GM21717 (cell line): Measurements from ENCODE around the gene AGAP9.
"Not testable (repeated sequence)": the region's sequence is repeated elsewhere in the genome, so short reads cannot be mapped to it uniquely, and the experiment has no call there.

ENCODE experiments used
- ATAC-seq: cut with Tn5 transposase; IDR thresholded peaks from one replicate; pipeline ENCODE4 v1.9.1; 2021; ENCODE audit warnings: mild to moderate bottlenecking, moderate library complexity; ENCODE audit not compliant: unreplicated experiment

AGAP9 gene

DNA sequence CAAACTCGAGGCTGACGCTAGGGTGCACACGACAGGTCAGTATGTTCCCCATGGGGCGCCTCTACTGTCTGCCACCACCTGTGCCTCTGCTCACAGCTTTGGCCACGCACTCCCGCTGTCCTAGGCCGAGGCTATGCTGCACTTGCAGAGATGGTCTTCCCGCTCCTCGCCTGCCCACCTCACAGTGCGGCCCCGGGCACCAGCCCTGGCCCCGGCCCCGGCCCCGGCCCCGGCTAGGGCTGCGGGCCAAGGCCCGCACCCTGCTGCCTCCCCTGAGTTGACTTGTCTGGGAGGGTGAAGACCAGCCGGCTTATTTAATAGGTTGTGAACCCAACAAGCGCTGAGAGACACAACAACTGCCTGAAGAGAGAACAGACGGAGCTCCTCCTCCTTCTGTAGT, at the start of gene AGAP9:
AGAP9 (minus strand) TSS at position 164 of the 400 bp plus-strand sequence; CDS start at position 52, 112 bp downstream.
- ATAC-seq = not testable (repeated sequence)

DNA sequence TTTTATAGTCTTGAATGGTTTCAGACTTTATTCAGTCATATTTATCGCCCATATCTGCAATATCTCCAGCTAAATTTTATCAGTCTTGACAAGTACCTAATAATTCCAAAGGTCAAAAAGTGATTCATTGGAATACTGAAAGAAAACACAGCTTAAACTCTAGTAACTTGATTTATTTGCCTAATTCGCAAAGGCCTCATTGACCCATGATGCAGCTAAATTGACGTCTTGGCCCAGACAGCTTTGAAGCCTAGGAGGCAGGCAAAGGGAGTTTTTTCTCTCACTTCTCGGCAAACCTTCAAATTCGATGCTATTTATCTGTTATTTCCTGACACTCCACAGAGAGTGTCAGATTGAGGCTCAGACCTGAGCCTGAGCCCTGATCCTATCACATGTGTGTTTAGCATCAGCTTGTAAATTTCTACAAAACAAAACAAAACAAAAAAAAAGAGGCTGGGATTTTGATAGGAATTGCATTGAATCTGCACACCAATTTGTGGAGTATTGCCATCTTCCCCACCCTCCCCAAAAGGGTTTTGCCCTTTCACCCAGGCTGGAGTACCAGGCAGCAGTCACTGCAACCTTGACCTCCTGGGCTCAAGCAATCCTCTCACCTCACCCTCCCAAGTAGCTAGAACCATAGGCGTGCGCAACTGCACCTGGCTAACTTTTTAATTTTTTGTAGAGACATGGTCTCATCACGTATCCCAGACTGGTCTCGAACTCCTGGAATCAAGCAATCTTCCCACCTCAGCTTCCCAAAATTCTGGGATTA, 47.9 kb upstream of the AGAP9 start:
- ATAC-seq = not testable (repeated sequence)

- ATAC-seq = not testable (repeated sequence)
These were observed 43.3 kb upstream of the AGAP9 start for GRCh38 chr10:47566757-47567156.

DNA sequence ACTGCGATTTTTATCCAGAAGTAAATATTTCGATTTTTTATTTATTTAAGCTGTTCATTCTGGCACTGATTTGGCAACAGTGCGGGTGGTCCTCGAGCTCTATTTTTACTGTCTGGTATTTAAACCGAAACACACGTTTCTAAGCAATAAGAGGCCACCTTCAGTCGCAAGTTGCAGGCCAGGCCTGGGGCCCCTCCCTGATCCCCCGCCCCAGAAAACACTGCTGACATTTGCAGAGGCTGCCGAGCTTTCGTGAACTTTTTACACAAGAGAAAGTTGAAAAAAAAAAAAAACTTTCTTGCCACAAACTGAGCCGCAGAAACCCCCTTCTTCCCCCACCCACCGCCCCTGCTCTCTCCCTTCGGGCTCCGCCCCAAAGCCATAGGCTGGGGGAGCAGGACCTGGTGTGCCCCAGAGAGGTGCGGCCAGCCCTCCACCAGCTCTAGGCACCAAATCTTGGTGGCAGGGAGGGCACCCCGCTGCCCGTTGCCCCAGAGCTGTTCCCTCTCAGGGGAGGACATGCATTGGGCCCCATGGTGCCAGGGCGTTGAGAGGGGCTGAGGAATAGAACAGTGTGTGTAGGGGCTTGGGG, 42.8 kb upstream of the AGAP9 start:
- ATAC-seq = not testable (repeated sequence)

GRCh38 chr10:47565517-47565920, 42.1 kb upstream of the AGAP9 start:
- ATAC-seq = not testable (repeated sequence)

DNA sequence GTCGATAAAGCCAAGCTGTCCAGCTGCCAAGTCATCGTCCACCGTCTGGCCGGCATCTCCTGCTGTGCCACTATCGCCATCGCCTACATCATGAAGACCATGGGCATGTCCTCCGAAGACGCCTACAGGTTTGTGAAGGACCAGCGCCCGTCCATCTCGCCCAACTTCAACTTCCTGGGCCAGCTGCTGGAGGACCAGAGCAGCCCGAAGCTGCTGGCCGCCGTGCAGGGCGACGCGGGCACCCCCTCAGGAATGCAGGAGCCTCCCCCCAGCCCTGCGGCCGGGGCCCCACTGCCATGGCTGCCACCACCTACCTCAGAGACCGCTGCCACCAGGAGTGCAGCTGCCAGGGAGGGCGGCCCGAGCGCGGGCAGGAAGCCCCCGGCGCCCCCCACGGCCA, 41.5 kb upstream of the AGAP9 start:
- ATAC-seq = not testable (repeated sequence)

DNA sequence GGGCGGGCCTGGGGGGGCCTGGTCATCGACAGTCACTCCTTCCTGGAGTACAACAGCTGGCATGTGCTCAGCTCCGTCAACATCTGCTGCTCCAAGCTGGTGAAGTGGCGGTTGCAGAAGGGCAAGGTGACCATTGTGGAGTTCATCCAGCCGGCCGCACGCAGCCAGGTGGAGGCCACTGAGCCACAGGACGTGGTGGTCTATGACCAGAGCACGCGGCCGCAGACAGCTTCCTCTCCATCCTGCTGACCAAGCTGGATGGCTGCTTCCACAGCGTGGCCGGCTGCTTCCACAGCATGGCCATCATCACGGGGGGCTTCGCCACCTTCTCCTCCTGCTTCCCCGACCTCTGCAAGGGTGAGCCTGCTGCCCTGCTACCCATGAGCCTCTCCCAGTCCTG, 40.9 kb upstream of the AGAP9 start:
- ATAC-seq = not testable (repeated sequence)

DNA sequence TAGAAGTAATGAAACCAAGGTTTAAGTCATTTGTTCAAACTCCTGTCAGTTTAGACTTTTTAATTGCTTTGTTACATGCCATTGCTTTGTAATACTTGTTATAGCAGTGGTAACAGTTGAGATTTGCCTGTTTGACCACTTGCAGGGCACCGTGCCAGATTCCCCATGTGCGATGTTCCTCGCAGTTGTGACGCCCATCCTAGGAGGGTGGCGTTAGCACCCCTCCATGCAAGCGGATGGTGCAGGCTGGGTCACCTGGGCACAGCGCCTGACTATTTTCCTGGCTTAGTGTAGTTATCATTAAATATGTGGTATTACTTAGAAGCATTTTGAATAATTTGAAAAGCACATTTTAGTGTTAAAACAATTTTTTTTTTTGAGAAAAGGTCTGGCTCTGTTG, 37.0 kb upstream of the AGAP9 start:
- not testable (repeated sequence) for ATAC-seq

DNA sequence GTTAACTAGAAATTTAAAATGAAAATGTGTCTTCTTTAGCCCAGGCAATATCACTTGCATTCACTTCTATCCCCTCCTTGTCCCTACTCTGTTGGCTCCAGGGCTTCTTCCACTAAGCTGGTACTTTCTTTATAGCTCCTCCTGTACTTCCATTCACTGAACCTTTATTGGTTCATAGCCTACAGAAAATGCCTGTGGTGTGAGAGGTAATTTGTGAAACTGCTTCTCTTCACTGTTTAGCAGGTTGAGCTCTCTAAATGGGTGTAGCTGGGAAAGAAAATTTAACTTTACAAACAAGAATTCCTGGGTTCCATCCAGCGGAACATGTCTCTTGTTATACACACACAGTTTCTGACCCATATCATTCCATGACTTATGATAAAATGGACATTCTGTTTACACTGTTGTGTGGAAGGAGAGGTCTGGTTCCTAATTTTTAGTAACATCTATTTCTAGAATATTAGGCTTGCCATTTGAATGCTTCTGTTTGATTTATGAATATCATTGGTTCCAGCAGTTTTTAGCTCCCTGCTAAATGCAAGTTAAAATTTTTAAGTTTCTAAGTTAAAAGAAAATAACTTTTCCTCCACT, 36.4 kb upstream of the AGAP9 start:
- ATAC-seq = not testable (repeated sequence)

DNA sequence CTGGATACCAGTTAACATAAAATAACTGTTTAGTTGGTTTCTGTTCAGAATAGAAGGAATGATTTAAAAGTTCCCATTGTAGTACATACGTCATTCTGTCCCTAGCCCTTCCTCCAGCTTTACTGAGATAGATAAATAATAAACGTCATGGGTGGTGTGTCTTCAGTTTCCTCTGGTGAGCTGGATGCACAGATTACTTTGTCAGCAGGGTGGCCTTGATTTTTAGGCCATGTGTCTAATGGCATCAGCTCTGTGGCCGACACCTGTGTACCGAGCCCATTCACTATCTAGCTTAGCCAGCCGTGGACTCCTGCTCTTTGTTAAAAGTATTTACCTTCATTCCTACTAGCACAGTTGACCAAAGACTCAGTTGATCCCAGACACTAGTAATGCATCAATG, 34.7 kb upstream of the AGAP9 start:
- ATAC-seq = not testable (repeated sequence)

DNA sequence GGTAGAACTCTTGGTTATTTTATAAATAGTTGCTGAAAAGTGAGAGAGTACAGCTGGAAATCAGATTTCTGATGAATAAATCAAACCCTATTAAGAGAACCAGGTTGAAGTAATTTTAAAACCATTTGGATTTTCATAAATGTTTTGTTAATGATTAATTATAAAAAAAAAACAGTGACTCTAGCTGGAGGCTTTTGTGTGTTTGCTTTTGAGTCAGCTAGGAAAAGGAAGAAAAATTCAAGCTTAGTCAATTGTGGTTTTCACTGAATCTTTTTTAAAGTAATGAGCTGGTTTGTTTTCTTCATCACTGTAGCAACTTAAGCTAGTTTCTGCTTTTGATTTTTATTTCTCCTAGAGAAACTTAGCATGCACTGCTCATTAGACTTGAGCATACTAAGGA, 34.2 kb upstream of the AGAP9 start:
- ATAC-seq = not testable (repeated sequence)

- ATAC-seq = not testable (repeated sequence)
These were observed 31.9 kb upstream of the AGAP9 start for GRCh38 chr10:47555334-47555733.

DNA sequence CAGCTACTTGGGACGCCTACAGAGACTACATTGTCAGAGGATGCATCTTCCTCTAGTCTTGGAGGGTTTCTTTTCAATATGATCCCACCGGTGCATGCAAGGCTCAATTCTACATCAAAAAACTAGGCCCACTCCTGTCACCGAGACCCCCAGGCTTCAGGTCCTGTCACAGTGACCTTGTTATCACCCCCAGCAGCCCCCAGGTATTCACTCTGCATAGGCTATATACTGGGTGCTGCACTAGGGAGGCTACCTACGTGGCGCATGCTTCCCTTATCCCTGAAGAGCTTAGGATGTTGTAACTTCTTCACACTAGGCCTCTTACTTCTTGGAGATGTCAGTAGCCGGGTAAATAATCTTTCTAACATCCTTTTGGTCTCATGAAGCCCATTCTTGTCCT, 31.1 kb upstream of the AGAP9 start:
- not testable (repeated sequence) for ATAC-seq

DNA sequence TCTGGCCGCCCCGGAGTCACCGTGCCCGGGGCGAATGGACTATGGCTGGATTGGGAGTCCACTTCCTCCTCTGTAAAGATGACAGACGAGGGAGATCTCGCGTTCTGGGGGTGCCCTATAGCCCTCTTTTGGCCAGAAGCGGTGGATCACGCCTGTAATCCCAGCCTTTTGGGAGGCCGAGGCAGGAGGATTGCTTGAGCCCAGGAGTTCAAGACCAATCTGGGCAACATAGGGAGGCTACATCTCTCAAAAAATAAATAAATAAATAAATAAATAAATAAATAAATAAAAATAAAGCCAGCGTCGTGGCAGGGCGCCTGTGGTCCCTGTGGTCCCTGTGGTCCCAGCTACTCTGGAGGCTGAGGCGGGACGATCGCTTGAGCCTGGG, 30.4 kb upstream of the AGAP9 start:
- ATAC-seq = not testable (repeated sequence)

GRCh38 chr10:47553214-47553859, 29.9 kb upstream of the AGAP9 start:
- peak; percentile 90 for ATAC-seq

GRCh38 chr10:47552719-47553118, 29.3 kb upstream of the AGAP9 start:
- not testable (repeated sequence) for ATAC-seq

DNA sequence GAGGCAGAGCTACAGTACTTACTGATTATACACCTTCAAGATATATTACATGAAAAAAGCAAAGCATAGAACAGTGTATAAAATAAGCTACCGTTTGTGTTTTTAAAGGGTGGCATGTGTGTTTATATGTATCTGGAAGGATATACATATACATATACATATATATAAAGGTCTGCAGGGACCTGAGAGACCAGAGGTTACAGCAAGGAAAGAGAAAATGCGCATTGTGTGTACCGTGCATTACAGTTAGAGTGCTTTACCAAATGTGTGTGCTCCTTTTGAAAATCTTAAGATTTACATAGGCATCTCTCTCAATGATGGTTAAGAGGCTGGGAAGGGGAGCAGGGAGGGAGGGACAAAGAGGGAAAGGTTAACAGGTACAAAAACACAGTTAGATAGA, 23.8 kb upstream of the AGAP9 start:
- ATAC-seq = not testable (repeated sequence)

DNA sequence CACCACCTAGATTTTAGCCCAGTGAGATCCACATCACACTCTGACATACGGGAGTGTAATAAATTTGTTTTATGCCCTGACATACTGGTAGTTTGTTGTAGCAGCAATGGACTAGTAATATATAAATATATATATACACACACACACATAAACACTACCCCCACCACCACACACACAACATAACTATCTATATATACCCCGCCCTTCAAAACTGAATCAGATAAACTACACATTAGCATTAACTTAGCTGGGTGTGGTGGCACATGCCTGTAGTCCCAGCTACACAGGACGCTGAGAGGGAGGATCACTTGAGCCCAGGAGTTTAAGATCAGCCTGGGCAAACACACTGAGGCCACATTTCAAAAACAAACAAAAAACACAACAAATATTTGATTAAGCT, 13.0 kb upstream of the AGAP9 start:
- ATAC-seq = not testable (repeated sequence)

DNA sequence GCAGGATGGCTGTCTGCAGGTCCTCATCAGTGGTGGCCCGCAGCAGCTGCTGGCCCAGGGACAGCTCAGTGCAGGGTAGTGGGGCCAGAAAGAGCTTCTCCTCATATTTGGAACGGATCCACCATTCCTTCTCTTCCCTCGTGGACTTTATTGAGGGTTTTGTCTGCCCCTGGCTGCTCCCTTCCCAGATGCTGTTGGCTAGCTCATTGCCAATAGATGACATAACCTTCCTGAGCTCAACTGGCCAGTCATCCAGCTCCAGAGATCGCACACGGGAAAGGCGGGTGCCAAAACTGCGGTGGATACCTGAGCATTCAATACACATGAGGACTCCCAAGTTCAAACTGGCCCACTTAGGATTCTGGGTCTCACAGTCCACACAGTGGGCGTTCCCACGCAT, 21.1 kb downstream of the AGAP9 start:
- ATAC-seq = not testable (repeated sequence)

- not testable (repeated sequence) for ATAC-seq
These were observed 29.2 kb downstream of the AGAP9 start for GRCh38 chr10:47494226-47494625.

DNA sequence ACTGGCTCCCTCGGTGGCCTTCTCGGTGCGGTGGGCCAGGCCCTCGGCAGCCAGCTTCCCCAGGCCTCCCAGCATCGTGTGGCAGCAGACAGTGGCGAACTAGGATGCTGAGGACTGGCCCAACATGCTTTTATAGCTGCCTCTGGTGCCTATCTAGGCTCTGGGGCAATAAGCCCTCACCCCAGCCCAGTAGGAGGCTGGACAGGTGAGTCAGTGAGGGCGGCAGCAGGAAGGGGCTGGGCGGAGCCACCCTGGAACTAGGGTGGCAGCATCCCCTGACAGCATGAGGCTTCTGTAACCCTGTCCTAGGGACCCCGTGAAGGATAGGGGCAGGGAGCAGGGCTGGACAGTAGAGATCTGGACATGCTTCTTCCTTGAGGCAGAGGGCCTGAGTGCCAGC, 31.8 kb downstream of the AGAP9 start, which contains the start of gene FAM25G:
FAM25G (minus strand) TSS at position 101 of the 400 bp plus-strand sequence; CDS start at position 75, 26 bp downstream.
- not testable (repeated sequence) for ATAC-seq
